22Rv1 (cell line): ENCODE results near the gene TP53I11.

ENCODE experiments used
- ZFX ChIP-seq: fragments of 450-650 bp; IDR thresholded peaks from 2 replicates; pipeline ENCODE4 v1.6.1; 2017; ENCODE audit warnings: antibody characterized with exemption, borderline replicate concordance
- TF ChIP-seq, protein P1 (sequence below): fragments of 450-650 bp; IDR thresholded peaks from 2 replicates; pipeline ENCODE4 v1.5.1; 2017; ENCODE audit warnings: mild to moderate bottlenecking

GRCh38 chr11:44893846-44894617, 56.7 kb downstream of the TP53I11 start:
- TF ChIP-seq, protein P1, sequence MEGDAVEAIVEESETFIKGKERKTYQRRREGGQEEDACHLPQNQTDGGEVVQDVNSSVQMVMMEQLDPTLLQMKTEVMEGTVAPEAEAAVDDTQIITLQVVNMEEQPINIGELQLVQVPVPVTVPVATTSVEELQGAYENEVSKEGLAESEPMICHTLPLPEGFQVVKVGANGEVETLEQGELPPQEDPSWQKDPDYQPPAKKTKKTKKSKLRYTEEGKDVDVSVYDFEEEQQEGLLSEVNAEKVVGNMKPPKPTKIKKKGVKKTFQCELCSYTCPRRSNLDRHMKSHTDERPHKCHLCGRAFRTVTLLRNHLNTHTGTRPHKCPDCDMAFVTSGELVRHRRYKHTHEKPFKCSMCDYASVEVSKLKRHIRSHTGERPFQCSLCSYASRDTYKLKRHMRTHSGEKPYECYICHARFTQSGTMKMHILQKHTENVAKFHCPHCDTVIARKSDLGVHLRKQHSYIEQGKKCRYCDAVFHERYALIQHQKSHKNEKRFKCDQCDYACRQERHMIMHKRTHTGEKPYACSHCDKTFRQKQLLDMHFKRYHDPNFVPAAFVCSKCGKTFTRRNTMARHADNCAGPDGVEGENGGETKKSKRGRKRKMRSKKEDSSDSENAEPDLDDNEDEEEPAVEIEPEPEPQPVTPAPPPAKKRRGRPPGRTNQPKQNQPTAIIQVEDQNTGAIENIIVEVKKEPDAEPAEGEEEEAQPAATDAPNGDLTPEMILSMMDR, result peak; percentile 85
- no peak for TF ChIP-seq ZFX
